A549 treated with Mapracorat at 1 μM for 4 hours (cell line): ENCODE results near the gene RRAGB. TPM values are rescaled to one million over a fixed set of nuclear protein-coding genes. Genes with fewer than 3 reads are reported as not detected.

Source experiments
- total RNA-seq: library from RNA; stranded (reverse); fragments of 200-300 nt; extraction: Qiagen RNA extraction; gene quantifications from 5 replicates; pipeline ENCODE4 v1.2.3, GENCODE V29; 2022

The RRAGB gene
- 12.8 to 15.0 TPM (median 14.5 TPM) in 5 replicates for total RNA-seq

DNA sequence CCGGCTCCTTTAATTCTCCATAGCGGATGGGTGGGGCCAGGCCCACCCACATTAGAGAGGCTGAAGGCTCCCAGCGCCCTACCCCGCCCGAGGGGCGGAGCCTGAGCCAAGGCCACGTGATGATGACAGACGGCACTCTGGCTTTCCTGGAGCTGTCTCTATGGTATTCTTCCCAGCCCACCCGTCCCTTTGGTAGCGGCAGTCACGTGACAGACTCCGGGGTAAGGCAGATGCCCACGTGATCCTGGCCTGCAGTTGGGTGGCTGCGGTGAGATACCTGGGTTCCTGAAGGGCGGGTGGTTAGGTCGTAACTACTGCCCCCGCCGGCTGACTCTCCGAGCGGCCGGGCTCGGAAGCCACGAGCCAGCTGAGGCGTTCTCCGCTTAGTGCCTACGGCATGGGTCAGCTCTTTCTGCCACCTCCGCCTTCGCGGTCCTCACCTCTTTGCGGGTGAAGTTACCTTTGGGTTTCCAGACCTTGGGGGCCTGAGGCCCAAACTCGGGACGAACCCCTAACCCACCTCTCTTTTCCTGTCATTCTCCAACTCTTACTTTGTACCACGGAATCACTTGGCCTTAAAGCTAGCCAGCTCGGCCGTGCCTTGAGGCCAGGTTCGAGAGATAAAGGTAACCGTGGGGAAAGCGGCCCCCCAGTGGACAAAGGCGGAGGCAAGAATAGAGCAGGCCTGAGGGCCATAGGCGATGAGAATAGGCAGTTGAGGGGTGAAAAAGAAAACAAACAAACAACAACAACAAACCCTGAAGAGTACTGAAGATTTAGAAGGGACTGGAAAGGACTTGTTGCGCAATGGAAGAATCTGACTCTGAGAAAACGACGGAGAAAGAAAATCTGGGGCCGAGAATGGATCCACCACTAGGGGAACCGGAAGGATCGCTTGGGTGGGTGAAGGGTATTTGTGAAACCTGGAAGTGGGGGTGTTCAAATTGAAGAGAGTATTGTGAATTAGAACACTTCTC lies at the start of gene RRAGB:
TSS of gene RRAGB (plus strand) at position 229 of the 977 bp plus-strand sequence. CDS start at position 808, 579 bp downstream.

Other genes starting within 250 kb of the RRAGB start
- 0.41 to 0.60 TPM (median 0.43 TPM) in 5 replicates for gene USP51, start 227.9 kb upstream of the RRAGB start, total RNA-seq
- not detected in 5 replicates for gene FOXR2, start 94.3 kb upstream of the RRAGB start, total RNA-seq